IMR-90 (cell line): ENCODE measurements around the gene SH3BGRL3. TPM values are rescaled to one million over a fixed set of nuclear protein-coding genes. Genes with fewer than 3 reads are reported as not detected.

Source experiments
- ATAC-seq: fragments of 200-7000 bp; cut with Tn5 transposase; 2 replicates; pipeline ENCODE4 v1.9.1; 2020; ENCODE audit warnings: low read depth, mild to moderate bottlenecking, moderate library complexity
- BruUV-seq: library from RNA; stranded (reverse); fragments of 400-500 nt; replicated peaks from 2 replicates; lab custom pipeline; 2021; lab: Mats Ljungman, UMichigan
- CTCF ChIA-PET: fragments of 300-600 bp; formaldehyde crosslinking; extraction: SDS; loops from one replicate; lab custom pipeline; 2021; ENCODE audit warnings: antibody characterized with exemption; lab: Yijun Ruan, JAX
- POLR2A ChIA-PET: fragments of 300-600 bp; sonication (Branson Sonifier 250); formaldehyde crosslinking; loops from one replicate; lab custom pipeline; 2022; ENCODE audit warnings: antibody characterized with exemption; ENCODE audit not compliant: unreplicated experiment; lab: Charles Lee
- DNase-seq: peaks from one replicate; pipeline ENCODE4 v3.0.0; 2013
- H2AFZ ChIP-seq: replicated peaks from 2 replicates; pipeline ENCODE3; 2013; ENCODE audit warnings: low read length, mild to moderate bottlenecking; ENCODE audit not compliant: poor library complexity
- H2AK5ac ChIP-seq: 2 replicates; pipeline ENCODE4 v1.6.1; 2013; ENCODE audit warnings: low read depth, low read length, inconsistent platforms
- H2AK9ac ChIP-seq: replicated peaks from 2 replicates; pipeline ENCODE3; 2013; ENCODE audit warnings: mild to moderate bottlenecking, low read depth, low read length, moderate library complexity; ENCODE audit not compliant: poor library complexity
- H2BK120ac ChIP-seq: 2 replicates; pipeline ENCODE4 v1.6.1; 2013; ENCODE audit warnings: low read depth, low read length, inconsistent platforms
- H2BK15ac ChIP-seq: 3 replicates; pipeline ENCODE4 v1.6.1; 2013; ENCODE audit warnings: low read depth, low read length, inconsistent platforms
- H2BK20ac ChIP-seq: 2 replicates; pipeline ENCODE4 v1.6.1; 2013; ENCODE audit warnings: low read depth, mild to moderate bottlenecking, inconsistent platforms, low read length, moderate library complexity
- H2BK5ac ChIP-seq: 2 replicates; pipeline ENCODE4 v1.6.1; 2013; ENCODE audit warnings: mild to moderate bottlenecking, low read depth, low read length, inconsistent platforms; ENCODE audit not compliant: poor library complexity, severe bottlenecking
- H3K14ac ChIP-seq: replicated peaks from 2 replicates; pipeline ENCODE4 v1.6.1; 2013; ENCODE audit warnings: low read depth, low read length, inconsistent platforms
- H3K18ac ChIP-seq: 2 replicates; pipeline ENCODE4 v1.6.1; 2013; ENCODE audit warnings: low read depth, low read length, control low read depth
- H3K23ac ChIP-seq: 2 replicates; pipeline ENCODE4 v1.6.1; 2013; ENCODE audit warnings: low read depth, low read length, inconsistent platforms
- H3K27ac ChIP-seq: 2 replicates; pipeline ENCODE4 v1.5.1; 2013; ENCODE audit warnings: mild to moderate bottlenecking, control low read depth, low read length; ENCODE audit not compliant: insufficient read depth
- H3K27me3 ChIP-seq: 2 replicates; pipeline ENCODE4 v1.6.1; 2013; ENCODE audit warnings: low read length; ENCODE audit not compliant: control insufficient read depth, insufficient read depth
- H3K36me3 ChIP-seq: 2 replicates; pipeline ENCODE4 v1.6.1; 2013; ENCODE audit warnings: low read length, mixed read lengths; ENCODE audit not compliant: control insufficient read depth, insufficient read depth
- H3K4ac ChIP-seq: 2 replicates; pipeline ENCODE4 v1.6.1; 2013; ENCODE audit warnings: low read depth, low read length, inconsistent platforms
- H3K4me1 ChIP-seq: 2 replicates; pipeline ENCODE4 v1.6.1; 2013; ENCODE audit warnings: low read length, mixed read lengths; ENCODE audit not compliant: control insufficient read depth, insufficient read depth
- H3K4me2 ChIP-seq: 2 replicates; pipeline ENCODE4 v1.6.1; 2013; ENCODE audit warnings: low read depth, mild to moderate bottlenecking, control low read depth, low read length, moderate library complexity
- H3K4me3 ChIP-seq: 2 replicates; pipeline ENCODE4 v1.5.1; 2013; ENCODE audit warnings: low read depth, mild to moderate bottlenecking, control low read depth, low read length, moderate library complexity; ENCODE audit not compliant: insufficient read depth
- H3K56ac ChIP-seq: 2 replicates; pipeline ENCODE4 v1.6.1; 2013; ENCODE audit warnings: low read length, inconsistent platforms; ENCODE audit not compliant: insufficient read depth; ENCODE audit errors: extremely low read depth
- H3K79me1 ChIP-seq, 2 experiments: 2 replicates each; pipeline ENCODE4 v1.6.1; 2013; ENCODE audit warnings: low read length in 2 of 2, inconsistent platforms in 1 of 2, low read depth in 1 of 2
- H3K9ac ChIP-seq: 2 replicates; pipeline ENCODE4 v1.6.1; 2013; ENCODE audit warnings: low read depth, low read length, control low read depth
- H3K9me1 ChIP-seq: 2 replicates; pipeline ENCODE4 v1.6.1; 2013; ENCODE audit warnings: low read length, inconsistent platforms; ENCODE audit not compliant: insufficient read depth
- H3K9me3 ChIP-seq: 2 replicates; pipeline ENCODE4 v1.6.1; 2013; ENCODE audit warnings: low read length; ENCODE audit not compliant: control insufficient read depth, insufficient read depth
- H4K20me1 ChIP-seq: 2 replicates; pipeline ENCODE4 v1.6.1; 2013; ENCODE audit warnings: low read length, inconsistent platforms; ENCODE audit not compliant: insufficient read depth
- H4K5ac ChIP-seq: 2 replicates; pipeline ENCODE4 v1.6.1; 2013; ENCODE audit warnings: mild to moderate bottlenecking, low read depth, low read length, control low read depth
- H4K8ac ChIP-seq, 2 experiments: 2 replicates each; pipeline ENCODE4 v1.6.1; 2013; ENCODE audit warnings: low read depth in 2 of 2, low read length in 2 of 2, control low read depth in 1 of 2, inconsistent platforms in 1 of 2
- H4K91ac ChIP-seq: 2 replicates; pipeline ENCODE4 v1.6.1; 2013; ENCODE audit warnings: low read depth, low read length, inconsistent platforms; ENCODE audit not compliant: insufficient read depth
- CEBPB ChIP-seq: IDR thresholded peaks from 2 replicates; pipeline ENCODE4 v1.6.1; 2012; ENCODE audit warnings: low read depth, low read length, improper control_type of control experiment
- ELK1 ChIP-seq: fragments of 150-350 bp; IDR thresholded peaks from 2 replicates; pipeline ENCODE4 v1.6.1; 2016; ENCODE audit warnings: low read depth, mild to moderate bottlenecking, low read length, moderate library complexity, borderline replicate concordance
- MAFK ChIP-seq: IDR thresholded peaks from 2 replicates; pipeline ENCODE4 v1.6.1; 2012; ENCODE audit warnings: low read depth, low read length, improper control_type of control experiment
- MAZ ChIP-seq: IDR thresholded peaks from 2 replicates; pipeline ENCODE4 v1.6.1; 2012; ENCODE audit warnings: low read depth, mild to moderate bottlenecking, low read length, improper control_type of control experiment, moderate library complexity, borderline replicate concordance
- NFE2L2 ChIP-seq: fragments of 150-350 bp; IDR thresholded peaks from 2 replicates; pipeline ENCODE4 v1.6.1; 2016; ENCODE audit warnings: low read depth, mild to moderate bottlenecking, low read length
- POLR2A ChIP-seq: IDR thresholded peaks from 2 replicates; pipeline ENCODE4 v1.6.1; 2012; ENCODE audit warnings: mild to moderate bottlenecking, low read depth, low read length
- RCOR1 ChIP-seq: IDR thresholded peaks from 2 replicates; pipeline ENCODE4 v1.6.1; 2012; ENCODE audit warnings: mild to moderate bottlenecking, low read length, improper control_type of control experiment; ENCODE audit not compliant: insufficient replicate concordance
- USF2 ChIP-seq: fragments of 150-350 bp; IDR thresholded peaks from 2 replicates; pipeline ENCODE4 v1.6.1; 2017; ENCODE audit warnings: mild to moderate bottlenecking, antibody characterized with exemption, low read length, low read depth
- WGBS, 2 experiments: methylation state at CpG; one replicate each; pipeline versions ENCODE4 v1.1.5 to v1.1.7; 2013; ENCODE audit warnings: missing lambda C conversion rate in 2 of 2; ENCODE audit not compliant: insufficient read length in 1 of 2; ENCODE audit errors: extremely low coverage in 2 of 2; 5-methylcytosine and 5-hydroxymethylcytosine counted together
- dilution Hi-C: fragments of 300-500 bp; cut with HindIII; formaldehyde crosslinking; loops from one replicate; pipeline ENCODE4 v1.14.3; 2018; ENCODE audit warnings: low sequenced_read_pairs; ENCODE audit not compliant: unreplicated experiment
- in situ Hi-C: fragments of 300-500 bp; cut with MboI; formaldehyde crosslinking; loops from 3 replicates; pipeline ENCODE4 v1.14.3; 2019; ENCODE audit warnings: low sequenced_read_pairs, inconsistent platforms, mixed read lengths
- intact Hi-C: fragments of 100-400 bp; cut with micrococcal nuclease; formaldehyde crosslinking; loops from 2 replicates; pipeline ENCODE4 v1.10.0; 2022
- polyA plus RNA-seq, 3 experiments: library from polyadenylated mRNA; depleted of rRNA; stranded (reverse); fragments of >200 nt; gene quantifications; 2 replicates each; pipeline ENCODE4 v1.2.3, GENCODE V29; 2012; ENCODE audit warnings: low replicate concordance in 1 of 3
- total RNA-seq: library from RNA; depleted of rRNA; stranded (reverse); fragments of >200 nt; gene quantifications from 2 replicates; pipeline ENCODE4 v1.2.3, GENCODE V29; 2012

Gene SH3BGRL3
- total and polyA plus RNA-seq, 2 of the 4 experiments (the other 2 are of a cell fraction), result 35.0 to 483 TPM

GRCh38 chr1:26233903-26234643 lies 45.8 kb upstream of the SH3BGRL3 start, which contains the start of gene CEP85 (continued):
- peak; percentile 35; the same call in 1 of the 2 replicates for TF ChIP-seq POLR2A
- no peak for TF ChIP-seq MAFK
- no peak for TF ChIP-seq NFE2L2

- dilution Hi-C loops (no loop called here), intact Hi-C loops (loop anchor here (5.0 to 10.0 kb wide), 2 partner anchors 68 to 130 kb away; partner anchors contain the start of genes C1orf232 and ZNF593), in situ Hi-C loops (no loop called here)
- peak; percentile 5 for DNase-seq
- Histone ChIP-seq H3K4me3 (peak overlapping the region; percentile 86), H3K56ac (peak overlapping the region; percentile 33), H2AK5ac (peak overlapping the region; percentile 54; the same call in 1 of the 2 replicates), H3K4ac (peak overlapping the region; percentile 79), H4K91ac (peak overlapping the region; percentile 69; the same call in 1 of the 2 replicates), H3K36me3 (no peaks in the 10 kb centered on the region), H3K18ac (peak overlapping the region; percentile 33; the same call in 1 of the 2 replicates), H2BK120ac (peak overlapping the region; percentile 54; the same call in 1 of the 2 replicates), H3K9me3 (no peaks in the 10 kb centered on the region), H4K8ac (peak overlapping the region; percentile 0 to 89; a peak in 2 of 4 replicates), H2AFZ (peak overlapping the region; percentile 99), H3K27me3 (no peaks in the 10 kb centered on the region), H3K23ac (peak overlapping the region; percentile 91), H4K5ac (peak overlapping the region; percentile 75), H3K4me1 (peaks cover 4% of the 10 kb centered on the region), H4K20me1 (no peaks in the 10 kb centered on the region), H2BK20ac (no peak overlapping the region), H3K14ac (peak overlapping the region; percentile 80), H2AK9ac (peak overlapping the region; percentile 96), H3K27ac (peak overlapping the region; percentile 65), H3K79me1 (peaks cover 16 to 38% of the 10 kb centered on the region in 2 experiments), H2BK5ac (peak overlapping the region; percentile 88), H3K9ac (peak overlapping the region; percentile 61), H2BK15ac (peak overlapping the region; percentile 21; the same call in 1 of the 3 replicates), H3K4me2 (peak overlapping the region; percentile 97), H3K9me1 (peaks cover 6% of the 10 kb centered on the region; the same call in 1 of the 2 replicates)
- ATAC-seq, result no peak
- no peak for TF ChIP-seq ELK1
- TF ChIP-seq MAZ, result no peak
- TF ChIP-seq USF2, result no peak
- no peak for TF ChIP-seq CEBPB
- no peak for TF ChIP-seq RCOR1
- ChIA-PET CTCF (interaction anchor here (0.8 to 1.8 kb wide), 8 partner anchors 11 to 65 kb away, joined by 3 to 8 read pairs (median 3); partner anchors contain the start of genes SH3BGRL3 and ZNF593), POLR2A (no interaction called here)
- WGBS, 2 experiments, result 0% methylated on average over 4 of the region's 30 CpGs; no CpG with 5 or more reads in 1 of the 2 experiments
- BruUV-seq, result no TSS peak
Measured at GRCh38 chr1:26234644-26235370, 45.1 kb upstream of the SH3BGRL3 start.
